HG03565 (cell line): ENCODE results near the gene ZCCHC7.
A peak's percentile ranks its signal among the peaks of the same experiment; 100 is the strongest.
"Not testable (repeated sequence)": the region's sequence is repeated elsewhere in the genome, so short reads cannot be mapped to it uniquely, and the experiment has no call there.

ENCODE experiments used
- ATAC-seq: cut with Tn5 transposase; IDR thresholded peaks from one replicate; pipeline ENCODE4 v1.9.1; 2021; ENCODE audit warnings: mild to moderate bottlenecking, moderate library complexity; ENCODE audit not compliant: unreplicated experiment

The ZCCHC7 gene

DNA sequence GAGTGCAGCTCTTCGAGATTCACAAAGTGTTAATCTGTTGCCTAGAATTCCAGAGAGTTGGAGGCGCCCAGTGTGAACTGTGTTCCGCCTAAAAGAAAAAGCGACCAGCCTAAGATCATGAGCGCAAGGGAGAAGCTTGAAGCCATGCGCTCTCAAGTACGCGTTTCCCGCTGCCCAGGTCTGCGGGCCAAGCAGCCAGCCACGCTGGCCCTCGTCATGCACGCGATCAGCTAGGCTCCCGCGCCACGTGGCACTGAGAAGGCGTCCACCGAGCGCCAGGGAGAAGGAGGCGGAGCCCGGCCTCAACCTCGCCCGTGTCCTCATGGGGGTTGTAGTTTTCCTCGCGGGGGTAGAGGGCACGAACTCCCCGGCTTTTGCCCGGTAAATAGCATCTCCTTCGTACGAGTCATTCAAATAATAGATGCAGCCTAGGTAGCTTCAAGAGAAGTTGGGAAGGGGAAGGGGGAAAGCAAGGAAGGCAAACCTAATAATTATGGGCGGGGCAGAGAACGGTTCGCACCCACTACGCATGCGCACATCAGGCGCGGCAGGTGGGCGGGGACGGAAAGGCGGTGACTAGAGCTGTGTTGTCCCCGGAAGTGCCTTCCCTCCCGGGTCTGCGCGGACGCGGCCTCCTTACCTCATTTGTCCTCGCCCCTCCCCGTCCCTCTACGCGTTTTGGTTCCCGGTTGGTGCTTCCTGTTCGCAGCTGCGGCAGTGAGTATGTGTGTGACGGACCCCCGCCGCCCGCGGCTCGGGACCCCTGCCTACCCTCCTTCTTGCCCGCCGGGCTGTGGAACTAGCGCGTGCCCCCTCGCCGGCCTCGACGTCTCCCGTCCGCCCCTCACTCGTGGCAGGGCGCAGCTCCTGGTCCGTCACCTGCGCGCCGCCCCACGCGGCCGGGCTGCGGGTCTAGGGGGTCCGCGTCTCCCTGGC lies at the start of gene ZCCHC7:
TSS of gene ZCCHC7 (plus strand) at position 668 of the 936 bp plus-strand sequence.
- peak; percentile 83 for ATAC-seq

DNA sequence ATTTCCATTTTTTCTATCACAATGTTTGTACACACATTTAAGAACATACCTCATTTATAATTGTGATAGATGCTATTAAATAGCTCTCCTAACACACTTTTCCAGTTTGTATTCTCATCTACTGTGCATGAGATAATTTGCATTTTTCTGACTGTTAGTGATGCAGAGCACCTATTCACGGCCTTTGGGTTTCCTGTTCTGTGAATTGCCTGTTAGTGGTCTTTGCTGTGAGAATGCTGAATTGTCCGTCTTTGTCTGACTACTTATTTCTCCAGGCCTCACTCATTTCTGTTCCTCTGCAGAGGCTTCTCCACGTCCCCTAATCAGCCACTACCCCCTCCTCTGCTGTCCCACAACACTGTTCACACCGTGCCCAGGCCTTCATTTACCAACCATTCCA lies 45.6 kb upstream of the ZCCHC7 start:
- ATAC-seq = peak; percentile 37

DNA sequence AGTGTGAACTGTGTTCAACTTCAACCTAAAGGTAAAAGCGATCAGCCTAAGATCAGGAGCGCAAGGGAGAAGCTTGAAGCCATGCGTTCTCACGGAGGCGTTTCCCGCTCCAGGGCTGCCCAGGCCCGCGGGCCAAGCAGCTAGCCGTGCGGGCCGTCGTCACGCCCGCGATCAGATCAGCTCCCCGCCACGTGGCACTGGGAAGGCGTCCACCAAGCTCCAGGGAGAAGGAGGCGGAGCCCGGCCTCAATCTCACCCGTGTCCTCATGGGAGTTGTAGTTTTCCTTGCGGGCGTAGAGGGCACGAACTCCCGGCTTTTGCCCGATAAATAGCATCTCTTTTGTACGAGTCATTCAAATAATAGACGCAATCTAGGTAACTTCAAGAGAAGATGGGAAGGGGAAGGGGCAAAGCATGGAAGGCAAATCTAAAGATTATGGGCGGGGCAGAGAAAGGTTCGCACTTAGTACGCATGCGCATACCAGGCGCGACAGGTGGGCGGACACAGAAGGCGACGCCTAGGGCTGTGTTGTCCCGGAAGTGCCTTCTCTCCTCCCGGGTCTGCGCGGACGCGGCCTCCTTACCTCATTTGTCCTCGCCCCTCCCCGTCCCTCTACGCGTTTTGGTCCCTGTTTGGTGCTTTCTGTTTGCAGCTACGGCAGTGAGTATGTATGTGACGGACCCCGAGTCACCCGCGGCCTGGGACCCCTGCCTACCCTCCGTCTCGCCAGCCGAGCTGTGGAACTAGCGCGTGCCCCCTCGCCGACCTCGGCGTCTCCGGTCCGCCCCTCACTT lies 40.8 kb upstream of the ZCCHC7 start:
- ATAC-seq = peak; percentile 75

DNA sequence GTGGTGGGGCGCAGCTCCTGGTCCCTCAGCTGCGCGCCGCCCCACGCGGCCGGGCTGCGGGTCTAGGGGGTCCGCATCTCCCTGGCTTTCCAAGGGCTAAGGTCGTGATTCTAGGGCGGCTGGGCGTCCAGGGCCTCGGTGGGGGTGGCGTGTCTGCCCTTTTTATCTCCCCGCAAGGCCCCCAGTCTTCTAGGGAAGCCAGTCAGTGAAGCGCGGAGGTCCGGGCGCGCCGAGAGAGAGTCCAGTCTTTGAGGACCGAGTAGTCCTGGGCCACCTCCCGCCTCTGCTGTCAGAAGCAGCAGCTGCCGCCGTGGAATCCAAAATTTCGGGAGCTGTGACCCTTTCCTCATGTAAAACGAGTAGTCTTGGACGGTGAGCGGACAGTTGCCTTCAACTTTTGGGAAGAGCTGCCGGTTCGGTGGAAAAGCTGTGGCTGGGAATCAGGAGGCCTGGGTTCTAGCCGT lies 40.2 kb upstream of the ZCCHC7 start:
- not testable (repeated sequence) for ATAC-seq

DNA sequence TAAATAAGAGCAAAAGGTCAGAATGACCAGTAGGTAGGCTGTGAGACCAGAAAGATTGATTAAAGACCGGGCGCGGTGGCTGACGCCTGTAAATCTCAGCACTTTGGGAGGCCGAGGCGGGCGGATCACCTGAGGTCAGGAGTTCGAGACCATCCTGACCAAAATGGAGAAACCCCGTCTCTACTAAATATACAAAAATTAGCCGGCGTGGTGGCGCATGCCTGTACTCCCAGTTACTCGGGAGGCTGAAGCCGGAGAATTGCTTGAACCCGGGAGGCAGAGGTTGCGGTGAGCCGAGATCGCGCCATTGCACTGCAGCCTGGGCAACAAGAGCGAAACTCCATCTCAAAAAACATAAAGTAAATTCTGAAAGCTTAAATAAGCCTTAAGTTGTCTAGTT lies 38.9 kb upstream of the ZCCHC7 start:
- ATAC-seq = not testable (repeated sequence)

DNA sequence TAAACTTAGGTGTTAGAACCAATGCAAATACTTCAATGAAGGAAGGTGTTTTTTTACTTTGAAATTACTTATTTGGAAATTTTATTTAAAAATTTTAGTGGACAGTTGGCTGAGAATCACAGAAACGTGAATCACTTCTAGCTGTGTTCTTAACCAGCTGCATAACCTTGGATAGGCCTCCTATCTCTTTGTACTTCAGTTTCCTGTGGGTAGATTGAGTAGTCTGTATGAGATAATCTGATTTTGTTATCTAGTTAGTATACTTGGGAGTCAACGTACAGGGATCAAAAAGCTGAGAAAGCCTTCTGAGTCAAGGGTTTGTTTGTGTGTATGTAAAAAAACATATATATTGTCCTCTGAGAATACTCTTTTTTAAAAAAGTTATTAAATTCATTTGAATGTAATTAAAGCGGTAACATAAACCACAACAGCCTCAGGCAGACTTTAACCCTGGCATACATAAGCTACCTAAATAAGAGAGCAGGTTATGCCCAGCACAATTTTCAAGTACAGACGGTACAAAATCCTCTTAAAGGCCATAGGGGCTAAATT lies 38.1 kb upstream of the ZCCHC7 start:
- ATAC-seq = no peak

DNA sequence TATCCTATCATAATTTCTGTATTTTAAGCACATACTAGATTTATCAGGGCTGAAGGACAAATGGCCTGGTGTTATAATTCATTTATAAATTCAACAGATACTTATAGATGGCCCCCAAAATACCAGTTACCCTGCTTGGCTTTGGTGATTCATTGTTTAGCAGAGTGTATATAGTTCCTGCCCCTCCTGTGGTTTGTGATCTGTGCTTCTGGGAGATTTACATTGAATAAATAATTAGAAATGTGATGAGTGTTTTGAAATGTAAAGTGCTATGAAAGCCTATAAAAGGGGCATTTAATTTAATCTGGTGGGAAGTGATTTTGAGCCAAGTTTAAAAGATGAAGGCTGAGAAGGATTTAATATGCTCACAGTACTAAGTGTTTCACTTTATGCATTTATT lies 36.7 kb upstream of the ZCCHC7 start:
- ATAC-seq = no peak

DNA sequence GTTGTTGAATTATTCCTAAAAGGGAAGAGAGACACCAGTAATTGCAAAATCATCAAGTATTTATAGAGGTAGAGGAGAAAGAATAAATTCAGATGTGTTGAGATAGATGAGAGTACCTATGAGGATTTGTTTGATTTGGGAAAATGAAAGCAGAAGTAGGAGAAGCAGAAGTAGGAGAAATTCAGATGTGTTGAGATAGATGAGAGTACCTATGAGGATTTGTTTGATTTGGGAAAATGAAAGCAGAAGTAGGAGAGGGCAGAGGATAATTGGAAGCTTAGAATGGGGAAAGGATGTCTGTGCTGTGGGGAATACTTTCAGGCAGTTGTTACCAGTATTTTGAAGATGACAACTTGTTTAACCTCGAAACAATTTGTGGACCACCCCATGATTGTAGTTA lies 35.1 kb upstream of the ZCCHC7 start:
- ATAC-seq = no peak

DNA sequence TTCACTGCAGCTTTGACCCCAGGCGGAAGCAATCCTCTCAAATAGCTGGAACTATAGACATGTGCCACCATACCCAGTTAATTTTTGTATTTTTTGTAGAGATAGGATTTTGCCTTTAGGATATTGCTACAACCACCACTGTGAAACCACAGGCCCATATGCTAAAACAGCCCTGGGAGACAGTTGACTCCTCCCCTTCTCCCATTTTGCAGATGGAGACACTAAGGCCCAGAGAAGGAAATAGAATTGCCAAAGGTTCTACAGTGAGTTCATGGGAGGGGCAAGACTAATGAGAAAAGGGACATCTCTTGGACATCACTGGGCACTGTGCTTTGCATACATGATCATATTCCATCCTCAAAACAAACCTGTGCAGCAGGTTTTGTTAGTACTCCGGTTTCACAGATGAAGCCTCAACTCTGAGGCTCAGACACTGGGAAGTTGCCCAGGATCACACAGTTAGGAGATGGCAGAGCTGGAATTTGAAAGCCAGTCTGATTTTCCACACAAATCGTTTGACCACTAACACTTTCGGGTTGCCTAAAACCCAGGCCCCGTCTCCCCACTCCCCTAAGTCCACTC lies 27.6 kb upstream of the ZCCHC7 start:
- ATAC-seq = not testable (repeated sequence)

DNA sequence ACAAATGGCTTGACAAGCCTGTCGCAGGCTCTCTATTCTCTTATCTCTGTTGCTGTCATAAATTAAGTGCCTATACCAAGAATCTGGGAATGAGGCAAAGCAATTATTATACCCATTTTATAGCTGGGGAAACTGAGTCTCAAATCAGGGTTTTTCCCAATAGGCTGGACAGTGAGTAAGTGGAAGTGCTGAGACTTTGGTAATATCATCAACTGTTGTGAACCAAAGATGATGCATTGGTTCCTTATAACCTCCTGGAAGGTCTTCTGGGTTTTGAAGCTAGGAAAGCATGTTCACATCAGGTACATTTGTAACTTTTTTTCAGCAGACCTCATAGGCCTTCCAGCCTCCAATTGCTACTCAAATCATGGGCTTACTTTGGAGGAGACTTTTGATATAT lies 25.6 kb upstream of the ZCCHC7 start:
- ATAC-seq = no peak

DNA sequence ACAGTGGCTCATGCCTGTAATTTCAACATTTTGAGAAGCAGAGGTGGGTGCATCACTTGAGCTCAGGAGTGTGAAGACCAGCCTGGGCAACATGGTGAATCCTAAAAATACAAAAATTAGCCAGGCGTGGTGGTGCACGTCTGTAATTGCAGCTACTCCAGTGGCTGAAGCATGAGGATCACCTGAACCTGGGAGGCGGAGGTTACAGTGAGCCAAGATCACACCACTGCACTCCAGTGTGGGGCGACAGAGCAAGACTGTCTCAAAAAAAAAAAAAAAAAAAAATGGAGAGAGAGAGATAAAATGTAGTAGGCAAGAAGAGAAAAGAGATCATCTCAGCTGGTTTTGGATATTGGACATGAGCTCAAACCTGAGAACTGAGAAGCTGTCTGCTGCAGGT lies 23.7 kb upstream of the ZCCHC7 start:
- ATAC-seq = no peak

DNA sequence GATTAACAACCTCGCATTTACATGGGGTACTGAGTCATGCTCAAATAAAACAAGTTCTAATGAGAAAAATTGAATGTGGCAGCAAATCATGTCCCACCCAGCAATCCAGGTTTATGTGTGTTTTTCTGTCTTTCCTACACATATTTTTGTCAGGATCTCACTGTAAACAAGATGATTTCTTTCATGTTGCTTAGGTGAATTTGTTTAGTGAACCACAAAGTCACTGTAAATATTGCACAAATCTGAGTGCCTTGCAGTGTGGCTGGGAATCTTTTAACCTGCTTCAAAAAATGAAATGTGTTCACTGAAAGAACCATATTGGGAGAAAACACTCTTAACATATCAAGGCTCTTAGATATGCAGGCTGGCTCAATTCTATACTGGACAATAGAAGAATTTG lies 23.1 kb upstream of the ZCCHC7 start:
- ATAC-seq = no peak

DNA sequence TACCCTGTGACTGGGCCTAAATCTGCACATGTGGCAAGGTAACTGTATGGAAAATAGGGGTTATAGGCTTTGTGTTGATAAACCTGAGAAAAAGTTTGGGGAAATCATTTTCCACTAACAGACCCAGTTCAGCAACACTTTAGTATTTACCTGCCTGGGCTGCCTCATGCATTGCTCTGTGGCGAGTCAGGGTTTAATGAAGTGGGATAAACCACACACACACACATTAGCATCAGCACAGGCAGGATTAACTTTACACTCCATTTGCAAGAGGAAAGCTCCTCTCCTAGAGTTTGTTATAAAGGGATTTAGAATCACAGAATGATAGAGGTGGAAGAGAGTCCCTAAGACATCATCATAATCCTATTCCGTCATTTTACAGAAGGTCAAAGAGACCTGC lies 20.0 kb upstream of the ZCCHC7 start:
- ATAC-seq = no peak

DNA sequence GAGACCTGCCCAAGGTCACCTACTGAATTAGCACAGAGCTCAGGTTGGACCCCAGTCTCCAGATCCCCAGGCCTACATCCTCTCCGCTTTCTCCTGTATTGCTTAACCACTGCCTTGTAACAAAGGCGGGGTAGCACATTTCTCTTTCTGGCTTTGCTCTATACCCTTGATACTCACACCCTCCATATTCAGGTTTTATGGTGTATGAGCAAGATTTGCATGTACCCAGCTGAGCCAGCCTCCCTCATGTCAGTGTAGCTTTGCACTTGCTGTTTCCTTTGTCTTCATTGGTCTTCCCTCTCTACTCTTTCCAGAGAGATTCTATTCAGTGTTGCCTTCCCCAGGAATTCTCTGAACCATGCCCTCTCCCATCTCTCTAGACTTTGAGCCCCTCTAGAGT lies 19.6 kb upstream of the ZCCHC7 start:
- no peak for ATAC-seq

DNA sequence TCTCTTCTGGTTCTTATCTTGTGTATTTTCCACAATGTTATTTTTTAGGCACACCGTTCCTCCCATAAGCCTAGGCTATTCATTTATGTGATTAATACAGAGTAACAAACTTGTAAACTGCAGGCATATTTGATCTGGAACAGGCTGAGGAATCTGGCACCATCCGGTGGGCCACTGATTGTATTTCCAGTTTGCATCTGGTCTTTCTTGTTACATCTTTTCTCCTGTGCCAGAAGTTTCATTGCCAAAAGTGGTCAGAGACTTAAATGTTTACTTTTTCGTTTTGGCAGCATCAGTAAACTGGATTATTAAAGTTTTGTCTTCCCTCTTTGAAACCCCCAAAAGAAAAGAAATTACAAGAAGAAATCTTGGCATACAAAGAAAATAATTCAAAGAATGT lies 17.9 kb upstream of the ZCCHC7 start:
- no peak for ATAC-seq

DNA sequence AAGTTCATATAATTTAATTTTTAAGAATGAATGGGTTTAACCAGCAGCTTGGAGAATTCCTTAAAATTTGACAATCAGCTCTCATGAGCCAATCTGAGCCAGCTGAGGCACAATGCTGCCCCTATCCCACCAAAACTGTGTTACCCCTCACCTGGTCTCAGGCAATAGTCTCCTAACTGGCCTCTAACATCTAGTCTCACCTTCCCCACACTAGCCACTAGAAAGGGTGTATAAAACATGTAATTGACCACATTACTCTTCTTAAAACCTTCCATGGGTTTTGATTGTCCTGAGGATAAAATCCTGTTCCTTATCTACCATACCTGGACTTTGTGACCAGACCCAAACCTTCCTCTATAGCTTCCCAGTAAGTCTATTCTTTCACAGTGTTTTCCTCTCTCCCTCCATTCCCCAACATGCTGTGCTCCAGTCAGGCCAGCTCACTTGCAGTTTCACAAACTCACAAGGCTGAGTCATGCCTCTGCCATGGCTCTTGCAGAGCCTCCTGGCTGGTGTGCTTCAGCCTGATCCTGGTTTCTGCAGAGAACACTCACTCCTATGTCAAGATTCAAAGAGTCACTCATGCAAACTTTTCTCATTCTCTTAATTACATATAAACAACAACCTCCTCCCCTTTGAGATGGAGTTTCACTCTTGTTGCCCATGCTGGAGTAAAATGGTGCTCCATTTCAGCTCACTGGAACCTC lies 16.0 kb upstream of the ZCCHC7 start:
- ATAC-seq = no peak

DNA sequence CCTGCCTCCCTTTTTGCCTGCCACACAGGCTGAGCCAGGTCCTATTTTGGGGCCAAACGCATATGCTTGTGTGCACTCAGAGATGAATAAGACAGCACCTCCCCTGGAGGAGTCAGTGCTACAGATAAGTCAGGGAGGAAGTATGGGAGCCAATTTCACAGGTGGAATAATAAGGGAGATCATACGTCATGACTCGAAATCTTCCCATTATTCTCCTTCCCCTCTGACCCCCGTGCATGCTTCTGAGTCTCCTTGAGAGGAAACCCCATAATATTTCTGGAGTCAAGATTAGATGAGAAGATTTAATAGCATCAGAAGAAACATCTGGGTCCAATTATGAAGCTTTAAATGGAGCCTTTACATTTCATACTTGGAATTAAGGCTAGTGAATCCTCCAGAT lies 15.1 kb upstream of the ZCCHC7 start:
- no peak for ATAC-seq

DNA sequence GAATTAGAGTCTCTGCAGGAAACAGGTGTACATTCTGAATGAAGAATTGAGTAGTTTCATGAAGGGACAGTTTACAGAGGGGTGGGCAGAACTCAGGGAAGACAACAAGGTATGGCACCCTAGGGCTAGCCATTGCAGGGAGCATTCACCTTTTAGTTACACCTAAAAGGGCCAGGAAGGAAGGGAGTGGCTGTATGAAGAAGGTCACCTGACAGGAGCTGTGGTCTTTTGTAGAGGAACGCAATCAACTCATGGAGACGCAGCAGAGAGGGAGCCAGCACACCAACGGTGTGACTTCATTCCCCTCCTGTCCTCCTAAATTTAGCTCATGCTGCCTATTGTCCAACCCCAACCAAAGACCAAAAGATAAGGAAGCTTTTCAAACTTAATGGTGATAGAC lies 12.7 kb upstream of the ZCCHC7 start:
- no peak for ATAC-seq

DNA sequence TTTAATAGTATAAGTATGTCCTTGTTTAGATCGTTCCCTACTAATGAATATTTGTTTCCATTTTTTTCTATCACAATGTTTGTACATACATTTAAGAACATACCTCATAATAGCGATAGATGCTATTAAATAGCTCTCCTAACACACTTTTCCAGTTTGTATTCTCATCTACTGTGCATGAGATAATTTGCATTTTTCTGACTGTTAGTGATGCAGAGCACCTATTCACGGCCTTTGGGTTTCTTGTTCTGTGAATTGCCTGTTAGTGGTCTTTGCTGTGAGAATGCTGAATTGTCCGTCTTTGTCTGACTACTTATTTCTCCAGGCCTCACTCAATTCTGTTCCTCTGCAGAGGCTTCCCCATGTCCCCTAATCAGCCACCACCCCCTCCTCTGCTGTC lies 5.9 kb upstream of the ZCCHC7 start:
- not testable (repeated sequence) for ATAC-seq

DNA sequence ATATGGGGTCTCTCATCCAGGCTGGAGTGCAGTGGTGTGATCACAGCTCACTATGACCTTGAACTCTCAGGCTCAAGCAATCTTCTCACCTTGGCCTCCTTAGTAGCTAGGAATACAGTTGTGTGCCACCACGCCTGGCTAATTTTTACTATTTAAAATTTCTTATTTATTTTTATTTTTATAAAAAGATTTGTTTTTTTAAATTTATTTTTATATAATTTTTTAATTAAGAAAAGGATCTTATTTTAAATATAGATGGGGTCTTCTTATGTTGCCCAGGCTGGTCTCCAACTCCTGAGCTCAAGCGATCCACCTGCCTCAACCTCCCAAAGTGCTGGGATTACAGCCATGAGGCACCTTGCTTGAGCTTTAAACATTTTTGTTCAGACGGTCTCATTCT lies 2.4 kb upstream of the ZCCHC7 start:
- ATAC-seq = no peak

DNA sequence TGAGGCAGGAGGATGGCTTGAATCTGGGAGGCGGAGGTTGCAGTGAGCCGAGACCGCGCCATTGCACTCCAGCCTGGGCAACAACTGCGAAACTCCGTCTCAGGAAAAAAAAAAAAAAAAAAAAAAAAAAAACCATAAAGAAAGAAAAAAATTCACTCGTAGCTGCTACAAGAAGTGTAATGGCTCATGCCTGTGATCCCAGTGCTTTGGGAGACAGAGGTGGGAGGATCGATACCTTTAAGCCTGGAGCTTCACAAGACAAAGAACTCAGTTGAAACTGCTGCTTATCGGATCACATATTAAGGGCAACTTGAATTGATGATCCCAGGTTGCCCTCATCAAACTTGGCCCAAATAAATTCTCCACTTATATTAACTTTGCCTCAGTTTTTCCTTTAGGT lies 1.0 kb upstream of the ZCCHC7 start:
- no peak for ATAC-seq
